HG03025 (cell line): ENCODE results near the gene SND1.
"Not testable (repeated sequence)": the region's sequence is repeated elsewhere in the genome, so short reads cannot be mapped to it uniquely, and the experiment has no call there.

ENCODE experiments used
- ATAC-seq: cut with Tn5 transposase; IDR thresholded peaks from one replicate; pipeline ENCODE4 v1.9.1; 2021; ENCODE audit warnings: mild to moderate bottlenecking, moderate library complexity; ENCODE audit not compliant: unreplicated experiment, low FRiP score

Gene SND1

DNA sequence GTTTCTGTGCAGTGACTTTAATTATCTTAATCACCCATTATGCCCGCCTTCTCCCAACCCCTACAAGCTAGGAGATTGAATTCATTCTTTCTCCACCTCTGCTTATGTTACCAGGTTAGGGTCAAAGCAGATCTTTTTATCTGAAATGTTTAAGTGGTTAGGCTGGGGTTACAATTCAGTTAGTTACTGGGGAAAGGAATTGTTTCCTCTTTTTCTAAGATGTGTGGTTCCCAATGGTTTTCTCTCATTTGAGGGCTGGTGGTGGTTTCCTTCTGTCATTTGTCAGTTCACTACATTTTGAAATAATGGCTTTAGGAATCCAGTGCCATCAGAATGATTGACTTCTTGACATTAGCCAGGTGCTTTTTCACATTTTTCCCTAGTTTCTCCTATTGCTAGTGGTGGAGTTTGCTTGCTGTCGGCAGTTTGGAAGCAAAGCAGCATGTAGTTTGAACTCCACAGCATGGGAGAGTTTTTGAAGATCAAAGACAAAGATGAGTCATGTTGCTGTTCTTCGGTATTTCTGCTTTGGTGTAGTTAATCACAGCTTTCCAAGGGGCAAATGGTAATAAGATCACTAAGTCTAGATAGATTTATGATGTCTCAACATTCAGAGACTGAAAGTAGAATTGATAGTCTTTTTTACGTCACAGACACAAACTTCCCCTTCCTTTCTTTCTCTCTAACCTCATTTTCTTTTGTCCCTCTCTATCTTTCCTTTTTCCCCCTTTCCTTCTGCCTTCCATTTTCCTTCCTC, 168.2 kb downstream of the SND1 start:
- no peak for ATAC-seq

DNA sequence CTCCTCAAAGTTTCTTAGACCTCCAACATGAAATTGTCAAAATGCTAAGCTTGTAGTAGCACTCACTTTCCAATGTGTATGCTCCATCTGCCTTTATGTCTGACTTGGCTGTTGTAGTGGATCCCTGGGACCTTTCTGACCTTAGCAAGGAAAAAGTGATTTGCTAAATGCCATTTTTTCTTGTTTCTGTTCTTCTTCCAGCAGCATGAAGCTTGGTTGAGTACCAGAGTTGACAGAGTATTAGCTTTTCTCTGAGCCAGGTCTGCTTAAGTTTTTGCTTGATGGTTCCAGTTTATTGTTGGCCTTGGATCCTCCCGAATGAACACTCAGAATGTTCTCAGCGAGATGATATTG, 168.7 kb downstream of the SND1 start:
- ATAC-seq, result no peak

DNA sequence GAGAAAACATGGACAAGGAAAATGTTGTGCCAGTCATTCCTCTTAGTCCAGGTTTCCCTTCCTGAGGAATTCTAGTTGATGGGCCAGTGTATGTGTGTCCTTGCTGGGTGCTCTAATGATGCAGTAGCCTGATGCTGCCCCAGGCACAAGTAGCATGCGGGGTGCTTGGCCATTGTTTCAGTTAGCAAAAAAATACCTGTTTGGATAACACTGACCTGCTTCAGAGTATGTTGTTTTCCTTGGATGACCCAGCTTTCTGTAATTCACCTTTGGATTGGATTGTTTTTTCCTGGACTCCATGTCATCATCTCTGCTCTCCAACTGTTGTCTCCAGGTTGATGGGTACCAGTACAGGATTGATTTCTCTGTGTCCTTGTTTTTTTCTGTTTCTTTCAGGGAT, 169.2 kb downstream of the SND1 start:
- no peak for ATAC-seq

DNA sequence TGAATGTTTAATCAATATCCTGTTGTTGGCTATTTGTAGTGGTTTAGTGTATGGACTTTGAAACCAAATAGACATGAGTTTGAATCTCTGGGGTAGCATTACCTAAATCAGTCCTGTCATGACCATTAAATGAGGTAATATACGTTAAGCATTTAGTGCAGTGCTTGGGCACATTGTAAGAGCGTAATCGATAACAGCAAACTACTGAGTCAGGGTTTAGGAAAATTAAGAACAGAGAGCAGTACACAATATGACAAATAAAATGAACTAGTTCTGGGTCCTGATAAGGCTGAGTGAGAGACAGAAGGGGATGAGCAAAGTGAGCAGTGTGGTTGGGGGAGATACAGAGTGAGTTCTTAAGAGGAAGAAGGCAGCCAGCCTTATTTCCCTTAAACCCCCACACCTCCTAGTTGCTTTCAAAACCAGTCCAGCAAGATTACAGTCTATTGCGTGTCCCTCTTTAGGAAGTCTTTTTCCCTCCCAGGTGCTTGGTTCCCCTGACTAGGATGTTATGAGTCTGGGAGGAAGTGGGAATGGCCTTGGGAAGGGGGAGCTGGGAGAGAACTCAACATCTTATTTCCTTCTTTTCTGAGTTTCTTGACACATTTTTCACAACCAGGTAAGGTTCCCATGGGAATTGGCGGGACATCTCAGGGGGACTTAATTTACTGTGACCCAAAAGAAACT, 171.0 kb downstream of the SND1 start:
- ATAC-seq, result no peak

DNA sequence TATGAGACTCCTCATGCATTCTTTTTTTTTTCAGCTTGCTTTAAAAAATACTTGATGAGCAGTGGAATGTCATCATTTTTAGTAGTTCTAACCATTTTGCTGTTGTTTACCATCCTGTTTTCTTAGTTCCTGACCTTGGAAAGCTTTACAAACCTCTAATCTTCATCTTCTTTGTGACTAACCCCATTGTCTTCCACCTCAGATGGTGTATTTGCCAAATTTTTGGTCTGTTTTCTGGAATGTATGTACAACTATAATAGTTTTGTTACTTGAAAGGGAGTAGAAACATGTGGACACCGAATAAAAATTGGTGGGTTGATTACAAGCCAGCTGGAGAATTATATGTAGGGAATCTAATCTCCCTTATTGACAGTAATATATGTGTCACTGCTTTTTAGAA, 172.7 kb downstream of the SND1 start:
- no peak for ATAC-seq

DNA sequence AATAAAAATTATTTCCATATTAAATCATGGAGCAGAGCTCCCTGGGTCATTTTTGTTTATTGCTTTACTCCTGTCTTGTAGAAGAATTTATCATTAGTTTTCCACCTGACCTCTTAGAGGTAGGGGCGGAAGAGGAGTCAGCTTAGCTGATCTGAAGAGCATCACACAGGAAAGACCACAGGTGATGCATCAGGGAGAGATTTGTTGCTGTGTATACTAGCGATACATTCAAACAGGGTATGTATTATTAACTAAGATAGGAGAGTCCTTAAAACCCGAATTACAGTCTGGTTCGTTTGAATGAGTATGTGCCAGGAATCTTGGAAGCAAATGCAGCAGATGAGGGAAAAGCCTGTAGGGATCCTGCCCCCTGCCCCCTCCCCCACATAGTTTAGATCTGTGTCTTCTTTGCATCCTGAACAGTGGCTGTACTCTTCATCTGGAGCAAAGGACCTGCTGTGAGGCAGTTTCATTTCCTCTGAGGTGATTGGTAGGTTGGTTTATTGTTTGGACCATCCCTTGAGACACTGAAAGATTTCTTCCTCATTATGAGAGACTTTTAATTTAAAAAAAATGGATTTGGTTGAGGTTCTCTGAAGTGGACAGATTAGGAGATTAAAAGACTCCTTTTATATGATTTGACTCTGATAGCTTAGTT, 177.0 kb downstream of the SND1 start:
- ATAC-seq, result no peak

DNA sequence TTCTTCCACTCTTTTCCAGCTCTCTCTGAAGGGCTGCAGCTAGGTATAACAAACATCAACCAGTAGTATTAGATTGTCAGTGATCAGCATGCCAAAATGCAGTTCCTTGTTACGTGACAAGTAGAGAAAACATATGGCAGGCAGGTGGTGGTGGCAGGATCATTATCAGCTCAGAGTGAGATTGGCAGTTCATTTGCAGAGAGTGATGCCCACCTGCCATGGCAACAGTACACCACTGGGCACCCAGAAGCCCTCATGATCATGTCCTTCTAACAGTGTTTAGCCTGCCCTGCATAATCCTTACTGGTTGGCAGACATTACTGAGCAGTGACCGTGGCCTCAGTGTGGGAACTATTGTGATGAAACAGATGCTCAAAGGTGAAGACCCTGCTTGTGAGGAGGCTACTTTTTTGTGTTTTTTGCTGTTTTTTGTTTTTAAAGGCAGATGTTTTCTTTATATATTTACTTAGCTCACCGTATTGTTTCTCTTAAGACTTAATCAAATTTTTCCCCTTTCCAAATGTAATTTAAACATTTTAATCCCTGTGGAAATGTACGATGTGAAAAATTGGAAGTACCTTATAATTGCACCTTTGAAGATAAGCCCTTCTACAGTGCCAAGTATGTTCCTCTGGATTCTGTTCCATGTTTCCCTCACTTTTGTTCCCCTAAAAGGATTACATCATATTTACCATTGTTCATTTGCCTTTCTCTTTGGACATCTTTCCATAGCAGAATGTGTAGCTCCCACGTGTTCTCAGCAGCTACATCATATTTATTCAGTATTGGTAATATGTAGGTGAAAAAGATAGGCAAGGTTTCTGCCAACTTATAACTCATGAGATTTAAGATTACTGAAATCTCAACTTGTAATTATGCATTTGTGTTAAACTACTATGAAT, 179.6 kb downstream of the SND1 start:
- ATAC-seq, result no peak

DNA sequence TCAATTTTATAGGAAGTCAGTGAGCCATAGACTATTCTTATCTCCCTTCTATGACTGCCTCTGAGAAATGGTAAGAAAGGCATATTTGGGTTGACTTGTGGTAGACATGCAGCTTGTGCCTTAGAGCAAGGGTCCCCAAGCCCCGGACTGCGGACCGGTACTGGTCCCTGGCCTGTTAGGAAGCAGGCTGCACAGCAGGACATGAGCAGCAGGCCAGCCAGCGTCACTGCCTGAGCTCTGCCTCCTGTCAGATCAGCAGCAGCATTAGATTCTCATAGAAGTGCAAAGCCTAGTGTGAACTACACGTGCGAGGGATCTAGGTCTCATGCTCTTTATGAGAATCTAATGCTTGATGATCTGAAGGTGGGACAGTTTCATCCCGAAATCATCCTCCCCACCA, 180.6 kb downstream of the SND1 start:
- no peak for ATAC-seq

DNA sequence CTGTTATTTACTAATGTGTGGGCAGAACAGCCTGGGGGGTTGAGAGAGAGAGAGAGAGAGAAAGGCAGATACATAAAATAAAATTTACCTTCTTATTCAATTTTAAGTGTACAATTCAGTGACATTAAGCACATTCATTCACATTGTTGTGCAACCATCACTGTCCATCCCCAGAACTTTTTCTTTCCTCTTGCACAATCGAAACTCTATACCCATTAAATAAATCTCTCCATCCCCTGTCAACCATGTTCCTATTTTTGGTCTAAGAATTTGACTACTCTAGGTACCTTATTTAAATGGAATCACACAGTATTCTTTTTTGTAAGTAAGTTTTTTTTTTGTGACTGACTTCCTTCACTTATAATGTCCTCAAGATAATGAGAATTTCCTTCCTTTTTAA, 181.6 kb downstream of the SND1 start:
- ATAC-seq, result no peak

DNA sequence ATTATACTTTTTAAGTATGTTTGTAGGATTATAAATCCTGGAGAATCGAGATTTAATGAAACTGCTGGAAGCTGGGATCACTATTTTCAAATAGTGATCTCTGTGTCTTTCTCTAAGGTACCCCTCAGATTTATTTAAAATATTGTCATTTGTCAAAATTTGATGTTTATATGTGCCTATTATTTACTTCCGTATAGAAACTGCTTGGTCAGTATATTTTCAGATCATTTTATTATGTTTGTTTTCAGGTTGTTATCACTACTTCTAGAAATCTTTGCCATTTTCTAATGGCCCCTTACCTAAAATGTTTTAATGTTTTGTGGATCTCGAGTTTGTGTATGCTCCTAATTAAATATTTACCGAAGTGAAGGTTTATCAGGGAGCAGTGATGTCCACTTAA, 183.7 kb downstream of the SND1 start:
- no peak for ATAC-seq

DNA sequence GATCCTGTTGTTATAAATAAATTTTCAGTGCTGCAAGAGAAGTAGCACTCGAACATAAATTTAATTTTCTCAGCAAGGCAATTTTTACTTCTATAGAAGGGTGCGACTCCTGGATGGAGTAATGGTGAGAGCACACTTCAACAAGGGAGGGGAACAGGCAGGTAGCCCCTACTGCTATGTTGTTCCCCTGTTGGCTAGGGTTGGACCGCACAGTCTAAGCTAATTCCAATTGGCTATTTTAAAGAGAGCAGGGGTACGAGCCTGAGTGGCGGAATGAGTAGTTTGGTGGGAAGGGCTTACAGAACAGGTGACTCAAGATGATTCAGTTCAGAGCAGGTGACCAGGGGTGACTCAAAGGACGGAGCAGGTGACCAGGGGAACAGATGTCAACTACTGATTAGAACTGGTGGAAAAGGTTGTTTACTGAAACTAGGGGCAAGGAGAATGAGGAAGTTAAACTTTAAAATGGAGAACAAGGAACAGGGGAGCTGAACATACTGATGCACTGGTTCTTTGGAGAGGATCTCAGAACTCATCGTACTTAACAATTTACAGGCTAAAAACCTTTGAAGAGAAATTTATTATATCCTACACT, 185.9 kb downstream of the SND1 start:
- ATAC-seq, result not testable (repeated sequence)

DNA sequence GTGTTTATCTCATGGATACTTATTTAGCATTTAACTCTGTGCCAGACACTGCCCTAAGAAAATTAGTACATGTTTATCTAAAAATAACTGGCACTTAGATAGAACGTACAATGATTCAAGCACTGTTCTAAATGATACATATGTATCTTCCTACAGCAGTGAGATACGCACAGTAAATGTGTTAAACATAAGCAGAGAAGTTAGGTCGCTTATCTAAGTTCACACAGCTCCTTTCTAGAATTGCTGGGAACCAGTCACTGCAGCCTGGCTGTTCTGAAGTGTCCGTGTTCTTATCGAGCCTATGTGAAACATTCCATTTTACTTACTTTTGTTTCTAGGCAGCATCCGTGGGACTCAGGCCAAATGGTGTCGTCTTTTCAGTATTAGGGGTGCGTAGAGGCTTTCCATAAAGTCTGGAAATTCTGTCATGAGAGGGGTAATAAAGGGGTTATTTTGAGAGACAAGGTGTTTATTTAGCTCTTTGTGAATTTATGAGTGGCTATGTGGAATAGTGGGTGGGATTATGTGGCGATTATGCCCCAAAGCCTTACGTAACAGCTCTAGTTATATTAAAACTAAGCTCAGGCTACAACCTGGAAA, 186.9 kb downstream of the SND1 start:
- no peak for ATAC-seq

DNA sequence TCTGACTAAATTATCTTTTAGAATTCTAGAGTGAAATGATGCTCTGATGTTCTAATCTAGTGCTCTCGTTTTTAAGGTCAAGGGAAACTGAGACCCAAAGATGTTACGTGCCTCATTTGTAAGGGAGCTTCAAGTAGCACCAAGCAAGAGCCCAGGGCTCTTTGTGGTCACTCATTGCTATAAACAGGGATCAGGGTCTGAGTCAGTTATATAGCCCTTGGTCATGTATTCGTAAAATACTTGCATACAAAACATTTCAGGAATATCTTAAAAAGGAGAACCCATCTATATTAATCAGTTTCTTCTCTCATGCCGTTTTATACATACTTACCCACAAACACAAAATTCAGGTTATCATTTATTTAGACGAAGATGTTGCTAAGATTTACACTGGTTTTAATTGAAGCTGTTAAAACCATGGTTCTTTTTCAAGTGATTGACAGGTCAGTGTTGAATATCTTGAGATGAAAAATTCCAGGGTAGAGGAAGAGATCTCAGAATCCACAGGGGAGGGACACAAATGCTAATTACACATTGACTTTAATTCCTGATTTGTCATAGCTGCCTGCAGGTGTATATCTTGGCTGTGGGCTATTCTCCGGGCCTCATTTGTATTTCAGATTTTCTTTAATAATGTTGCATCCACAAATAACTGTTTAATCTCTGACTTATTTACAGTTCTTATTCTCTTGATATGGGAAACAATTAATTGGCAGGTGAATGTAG, 188.4 kb downstream of the SND1 start:
- no peak for ATAC-seq

DNA sequence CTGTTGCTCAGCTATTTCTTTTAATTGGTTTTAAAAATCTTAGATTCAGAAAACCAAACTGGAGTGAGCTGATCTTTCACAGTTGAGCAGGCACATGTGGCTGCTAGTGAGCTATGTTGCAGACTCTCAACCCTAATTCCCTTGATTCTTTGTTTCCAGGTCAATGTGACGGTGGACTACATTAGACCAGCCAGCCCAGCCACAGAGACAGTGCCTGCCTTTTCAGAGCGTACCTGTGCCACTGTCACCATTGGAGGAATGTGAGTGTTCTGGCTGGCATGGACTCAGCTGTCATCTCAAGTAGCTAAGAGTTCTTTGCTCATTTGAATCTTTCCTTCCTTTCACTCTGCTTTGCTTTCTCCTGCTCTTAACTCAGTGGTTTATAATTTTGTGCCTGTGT, 192.2 kb downstream of the SND1 start:
- no peak for ATAC-seq

DNA sequence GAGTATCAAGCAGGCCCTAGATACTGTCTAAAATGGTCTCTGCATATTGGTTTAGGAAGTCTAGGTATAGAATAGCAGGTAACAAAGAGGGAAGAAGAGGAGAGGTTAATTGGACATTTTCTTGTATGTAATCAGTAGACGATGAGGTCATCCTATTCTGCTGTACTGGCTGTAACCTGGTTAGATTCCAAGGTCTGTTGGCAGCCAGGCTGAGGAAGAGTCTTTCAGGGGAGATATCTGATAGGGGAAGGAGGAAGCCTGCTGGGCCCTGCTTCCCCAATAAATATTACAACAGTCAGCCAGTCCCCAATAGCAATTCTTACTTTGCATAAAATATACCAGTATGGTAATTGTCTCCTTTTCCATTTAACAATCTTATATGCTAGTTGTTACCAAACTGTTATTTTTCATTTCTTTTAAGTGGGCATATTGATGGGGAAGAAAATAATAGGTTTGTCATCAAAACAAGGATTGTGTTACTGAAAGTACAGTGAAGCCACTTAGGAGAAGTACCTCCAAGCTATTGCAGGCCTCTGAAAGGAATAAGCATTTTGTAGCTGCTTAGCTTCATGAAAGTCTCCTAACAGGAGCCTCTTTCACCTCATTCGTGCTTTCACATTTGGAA, 192.8 kb downstream of the SND1 start:
- ATAC-seq, result no peak

DNA sequence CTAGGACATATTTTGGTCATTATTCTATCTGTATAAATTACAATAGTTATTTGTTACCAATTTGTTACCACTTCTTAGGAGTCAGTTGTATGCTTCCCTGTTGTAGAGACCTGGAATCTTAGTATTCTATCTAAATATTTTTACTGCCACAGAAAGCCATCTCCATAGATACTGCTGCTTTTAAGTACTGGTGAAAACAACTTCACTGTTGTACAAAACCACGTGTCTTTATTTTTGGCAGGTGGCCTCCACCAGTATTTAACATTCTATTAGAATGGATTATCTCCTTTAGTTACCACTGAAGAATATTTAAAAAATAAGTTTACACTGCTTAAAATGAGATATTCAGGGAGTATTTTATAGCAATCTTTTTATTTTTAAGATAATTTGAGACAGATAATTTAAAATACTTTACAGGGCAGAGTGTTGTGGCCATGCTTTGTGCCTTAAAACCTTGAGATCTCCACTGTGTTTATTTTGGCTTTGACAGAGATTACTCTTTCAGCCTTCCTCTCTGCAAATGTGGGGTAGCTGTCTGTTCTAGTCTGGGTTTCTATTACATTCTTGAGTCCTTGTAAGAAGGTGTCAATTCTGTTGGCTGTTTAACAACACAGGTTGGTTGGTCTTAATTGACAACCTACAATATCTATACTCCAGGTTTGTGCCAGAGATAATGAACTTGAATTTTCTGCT, 193.7 kb downstream of the SND1 start:
- no peak for ATAC-seq

DNA sequence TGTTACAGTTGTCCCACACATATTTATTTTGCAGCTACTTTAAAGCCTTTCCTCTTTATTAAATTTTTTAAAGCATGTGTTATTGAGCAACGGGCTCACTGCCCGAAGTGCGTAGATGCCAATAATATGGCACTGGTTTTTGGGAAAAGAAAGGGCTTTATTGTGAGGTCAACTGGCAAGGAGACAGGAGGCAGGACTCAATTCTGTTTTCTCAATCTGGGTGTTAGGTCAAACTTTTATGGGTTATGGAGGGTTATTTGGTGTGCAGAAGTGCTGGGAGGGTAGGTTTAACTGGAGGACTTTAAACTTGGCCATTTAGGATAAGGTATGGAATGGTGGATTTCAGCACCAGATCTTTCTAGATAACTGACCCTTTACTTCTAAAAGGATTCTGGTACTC, 195.6 kb downstream of the SND1 start:
- no peak for ATAC-seq

DNA sequence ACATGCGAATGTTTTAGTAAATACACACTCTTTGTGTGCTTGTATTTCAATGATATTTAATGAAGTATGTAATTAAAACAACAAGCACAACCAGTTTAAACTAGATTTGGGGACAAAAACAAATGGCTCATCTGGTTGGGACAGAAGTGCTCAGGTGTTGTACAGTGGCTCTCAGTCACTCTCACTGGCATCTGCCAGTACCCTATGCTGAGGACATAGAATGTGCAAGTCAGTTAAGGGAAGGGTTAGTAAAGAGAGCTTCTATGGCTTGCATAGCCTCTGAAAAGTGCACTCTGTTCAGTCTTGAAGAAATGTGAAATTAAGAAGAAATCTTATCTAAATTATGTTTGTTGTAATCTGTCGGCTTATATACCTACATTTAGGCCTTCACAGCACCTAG, 196.2 kb downstream of the SND1 start:
- ATAC-seq, result no peak
